Sigmoid colon (tissue), 7 donors: ENCODE data around the gene ANKHD1. TPM values are rescaled to one million over a fixed set of nuclear protein-coding genes. Genes with fewer than 3 reads are reported as not detected.

Source experiments
- DNase-seq: peaks from one replicate; pipeline ENCODE4 v3.0.0-alpha.2; 2019
- H3K27ac ChIP-seq, 4 donors: fragments of 200-600 bp; sonication (generic); one replicate each; pipeline ENCODE4 v1.5.1; 2016 to 2019; ENCODE audit warnings: mild to moderate bottlenecking in 1 of 4
- H3K27me3 ChIP-seq, 3 donors: fragments of 200-600 bp; sonication (generic); one replicate each; pipeline ENCODE4 v1.5.1; 2019; ENCODE audit warnings: mild to moderate bottlenecking in 1 of 3
- H3K36me3 ChIP-seq, 4 donors: fragments of 200-600 bp; sonication (generic); one replicate each; pipeline ENCODE4 v1.5.1; 2016 to 2019
- H3K4me1 ChIP-seq, 4 donors: fragments of 200-600 bp; sonication (generic); one replicate each; pipeline ENCODE4 v1.5.1; 2017 to 2019
- H3K4me3 ChIP-seq, 4 donors: fragments of 200-600 bp; sonication (generic); one replicate each; pipeline ENCODE4 v1.5.1; 2017 to 2019; ENCODE audit warnings: mild to moderate bottlenecking in 2 of 4, moderate library complexity in 1 of 4
- H3K9me3 ChIP-seq, 4 donors: fragments of 200-600 bp in 3 of 4; sonication (generic) in 3 of 4; one replicate each; pipeline versions ENCODE4 v1.5.1 to v1.6.1; 2013 to 2019
- EP300 ChIP-seq, 4 donors: sonication (generic); formaldehyde crosslinking; IDR thresholded peaks; one replicate each; pipeline ENCODE4 v1.6.1; 2017; ENCODE audit warnings: antibody characterized with exemption in 4 of 4
- POLR2A ChIP-seq, 2 donors: fragments of 450-650 bp; IDR thresholded peaks; one replicate each; pipeline ENCODE4 v1.6.1; 2016; ENCODE audit warnings: antibody characterized with exemption in 2 of 2, mild to moderate bottlenecking in 2 of 2, moderate library complexity in 2 of 2
- POLR2AphosphoS5 ChIP-seq, 4 donors: sonication (generic); formaldehyde crosslinking; IDR thresholded peaks; one replicate each; pipeline ENCODE4 v1.6.1; 2017; ENCODE audit warnings: antibody characterized with exemption in 4 of 4
- WGBS, 2 donors: extraction: QIAGEN DNeasy Blood & Tissue Kit; methylation state at CpG; one replicate each; pipeline ENCODE4 v1.1.7; 2013; 5-methylcytosine and 5-hydroxymethylcytosine counted together
- intact Hi-C: fragments of 100-400 bp; cut with DNase I; formaldehyde crosslinking; loops from one replicate; pipeline ENCODE4 v1.15.1; 2023
- polyA plus RNA-seq, 3 donors: library from polyadenylated mRNA; stranded (reverse); fragments of 200-250 nt; gene quantifications; one replicate each; pipeline ENCODE4 v1.2.3, GENCODE V29; 2013
- total RNA-seq, 4 donors: library from RNA; depleted of rRNA; stranded (reverse); fragments of >200 nt; gene quantifications; one replicate each; pipeline ENCODE4 v1.1.0, GENCODE V29; 2016
- TF ChIP-seq, protein P1 (sequence below), 4 experiments: fragments of 450-650 bp in 3 of 4; fragments of 200-600 bp in 1 of 4; IDR thresholded peaks; one replicate each; pipeline ENCODE4 v1.5.1; 2016 to 2019; ENCODE audit warnings: antibody characterized with exemption in 4 of 4, mild to moderate bottlenecking in 3 of 4, moderate library complexity in 2 of 4
- donor health status: healthy with polysubstance abuse.
- donor health status: Bipolar disorder and iron deficiency.
- donor health status: healthy.

Gene ANKHD1
- total and polyA plus RNA-seq, 7 donors, result 25.8 to 109 (median 93.5) TPM

DNA sequence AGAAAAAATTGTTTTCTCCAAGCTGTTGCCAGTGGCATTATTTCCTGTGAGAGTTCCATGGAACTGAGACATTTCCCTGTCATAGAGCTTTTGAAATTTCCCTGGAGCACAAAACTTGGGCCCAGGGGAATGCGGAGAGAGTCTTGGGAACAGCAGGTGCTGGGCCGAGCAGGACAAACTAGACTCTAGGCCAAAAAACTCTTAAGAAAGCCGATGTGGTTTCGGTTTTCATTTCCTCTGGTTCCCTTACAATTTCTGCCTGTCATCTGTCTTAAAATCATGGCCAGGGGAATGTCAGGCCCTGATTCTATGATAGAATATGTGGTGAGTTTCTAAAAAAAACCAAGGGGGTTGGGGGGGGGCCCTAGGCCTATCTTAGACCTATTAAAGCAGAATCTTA is 167.6 kb downstream of the ANKHD1 start:
- Histone ChIP-seq H3K27me3 (no peaks in the 10 kb centered on the region), H3K27ac (peak overlapping the region; percentile 44 to 65 (median 55)), H3K4me1 (peaks cover 0 to 46% (median 30%) of the 10 kb centered on the region in 4 donors), H3K36me3 (peaks cover 5 to 30% (median 18%) of the 10 kb centered on the region in 4 donors), H3K4me3 (no peak overlapping the region), H3K9me3 (no peaks in the 10 kb centered on the region)
- TF ChIP-seq EP300 (IDR thresholded peaks at IDR 0.05) (no peak), POLR2AphosphoS5 (IDR thresholded peaks at IDR 0.05) (no peak), POLR2A (IDR thresholded peaks at IDR 0.05) (no peak)
- TF ChIP-seq, protein P1, sequence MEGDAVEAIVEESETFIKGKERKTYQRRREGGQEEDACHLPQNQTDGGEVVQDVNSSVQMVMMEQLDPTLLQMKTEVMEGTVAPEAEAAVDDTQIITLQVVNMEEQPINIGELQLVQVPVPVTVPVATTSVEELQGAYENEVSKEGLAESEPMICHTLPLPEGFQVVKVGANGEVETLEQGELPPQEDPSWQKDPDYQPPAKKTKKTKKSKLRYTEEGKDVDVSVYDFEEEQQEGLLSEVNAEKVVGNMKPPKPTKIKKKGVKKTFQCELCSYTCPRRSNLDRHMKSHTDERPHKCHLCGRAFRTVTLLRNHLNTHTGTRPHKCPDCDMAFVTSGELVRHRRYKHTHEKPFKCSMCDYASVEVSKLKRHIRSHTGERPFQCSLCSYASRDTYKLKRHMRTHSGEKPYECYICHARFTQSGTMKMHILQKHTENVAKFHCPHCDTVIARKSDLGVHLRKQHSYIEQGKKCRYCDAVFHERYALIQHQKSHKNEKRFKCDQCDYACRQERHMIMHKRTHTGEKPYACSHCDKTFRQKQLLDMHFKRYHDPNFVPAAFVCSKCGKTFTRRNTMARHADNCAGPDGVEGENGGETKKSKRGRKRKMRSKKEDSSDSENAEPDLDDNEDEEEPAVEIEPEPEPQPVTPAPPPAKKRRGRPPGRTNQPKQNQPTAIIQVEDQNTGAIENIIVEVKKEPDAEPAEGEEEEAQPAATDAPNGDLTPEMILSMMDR (IDR thresholded peaks at IDR 0.05), result no peak
- 36 to 70% methylated on average over 4 of the region's 4 CpGs for WGBS, 2 donors
- DNase-seq, result peak; percentile 55
- intact Hi-C loops, result no loop called here

DNA sequence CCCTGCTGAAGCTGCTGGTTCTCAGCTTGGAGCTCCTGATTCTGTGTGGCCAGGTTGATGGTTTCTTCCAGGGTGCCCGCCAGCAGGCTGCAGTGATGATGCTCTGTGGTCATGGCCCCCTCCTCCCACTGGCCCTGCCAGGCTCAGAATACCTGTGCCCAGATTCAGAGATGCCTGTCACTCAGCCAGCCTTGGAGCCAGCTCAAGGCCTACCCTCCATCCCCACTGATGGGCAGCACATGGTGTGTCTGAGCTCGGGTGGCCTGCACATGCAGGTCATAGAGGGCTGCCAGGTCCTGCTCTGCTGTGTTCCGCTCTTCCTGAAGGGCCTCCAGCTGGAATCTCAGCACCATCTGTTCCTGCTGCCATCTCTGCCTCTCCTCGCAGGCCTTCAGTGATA is 168.4 kb downstream of the ANKHD1 start:
- 93% methylated on average over 4 of the region's 4 CpGs for WGBS, 2 donors
- peaks cover 5 to 30% (median 18%) of the 10 kb centered on the region in 4 donors for H3K36me3 ChIP-seq
- peak; percentile 51 for DNase-seq
- no peak for TF ChIP-seq POLR2AphosphoS5 (IDR thresholded peaks at IDR 0.05)
- TF ChIP-seq EP300 (IDR thresholded peaks at IDR 0.05), result no peak
- no peak for TF ChIP-seq POLR2A (IDR thresholded peaks at IDR 0.05)
- TF ChIP-seq, protein P1 (IDR thresholded peaks at IDR 0.05), result no peak
- H3K9me3 ChIP-seq, result no peaks in the 10 kb centered on the region
- H3K27ac ChIP-seq, result peak overlapping the region; percentile 42 to 65 (median 52)
- intact Hi-C loops, result no loop called here
- no peak overlapping the region for H3K4me3 ChIP-seq
- peaks cover 0 to 46% (median 29%) of the 10 kb centered on the region in 4 donors for H3K4me1 ChIP-seq
- no peaks in the 10 kb centered on the region for H3K27me3 ChIP-seq

DNA sequence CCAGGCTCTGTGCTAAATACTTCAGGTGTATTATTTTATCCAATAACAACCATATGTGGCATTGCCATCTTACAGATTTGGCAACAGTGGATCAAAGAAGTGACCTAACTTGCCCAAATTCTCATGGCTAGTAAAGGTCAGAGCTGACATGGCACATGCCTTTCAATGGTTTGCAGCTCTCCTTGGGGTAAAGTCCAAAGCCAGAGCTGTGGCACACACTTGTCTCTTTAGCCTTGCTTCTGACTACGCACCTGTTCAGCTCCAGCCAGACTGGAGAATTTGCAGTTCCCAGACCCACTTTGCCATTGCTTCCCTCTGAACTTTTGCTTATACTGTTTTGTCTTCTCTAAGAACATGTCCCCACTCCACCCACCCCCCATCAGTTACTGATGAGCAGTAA is 168.9 kb downstream of the ANKHD1 start:
- H3K9me3 ChIP-seq, result no peaks in the 10 kb centered on the region
- TF ChIP-seq, protein P1 (IDR thresholded peaks at IDR 0.05), result no peak
- peaks cover 5 to 30% (median 18%) of the 10 kb centered on the region in 4 donors for H3K36me3 ChIP-seq
- no peak overlapping the region for H3K4me3 ChIP-seq
- WGBS, 2 donors, result 97 to 99% methylated on average over 1 of the region's 1 CpG
- peaks cover 0 to 41% (median 24%) of the 10 kb centered on the region in 4 donors for H3K4me1 ChIP-seq
- intact Hi-C loops, result no loop called here
- no peaks in the 10 kb centered on the region for H3K27me3 ChIP-seq
- no peak for DNase-seq
- H3K27ac ChIP-seq, result peak overlapping the region in 3 of 4 donors; percentile 44 to 61 (median 54)

DNA sequence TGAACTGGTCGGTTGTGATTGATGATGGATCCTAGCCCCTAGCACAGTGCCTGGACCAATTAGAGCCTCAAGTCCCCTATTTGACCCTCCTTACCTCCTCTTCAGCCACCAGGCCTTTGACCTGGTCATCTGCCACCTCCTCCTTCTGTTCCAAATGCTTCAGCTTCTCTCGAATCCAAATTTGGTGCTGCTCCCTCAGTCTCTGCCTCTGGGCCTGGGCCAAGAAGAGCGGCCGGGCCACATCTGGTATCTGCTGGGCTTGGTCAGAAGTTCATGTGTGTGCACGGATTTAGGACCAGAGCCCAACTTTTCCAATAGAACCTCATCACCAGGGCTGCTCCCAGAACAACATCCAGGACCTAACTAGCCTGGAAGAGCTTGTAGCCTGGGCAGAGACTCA is 169.5 kb downstream of the ANKHD1 start:
- Histone ChIP-seq H3K36me3 (peaks cover 5 to 30% (median 16%) of the 10 kb centered on the region in 4 donors), H3K9me3 (no peaks in the 10 kb centered on the region), H3K27ac (peak overlapping the region; percentile 11 to 54 (median 38)), H3K4me1 (peaks cover 0 to 35% (median 18%) of the 10 kb centered on the region in 4 donors), H3K4me3 (no peak overlapping the region), H3K27me3 (no peaks in the 10 kb centered on the region)
- TF ChIP-seq EP300 (IDR thresholded peaks at IDR 0.05) (no peak), POLR2AphosphoS5 (IDR thresholded peaks at IDR 0.05) (no peak)
- TF ChIP-seq, protein P1 (IDR thresholded peaks at IDR 0.05), result no peak
- 83 to 86% methylated on average over 5 of the region's 5 CpGs for WGBS, 2 donors
- peak; percentile 71 for DNase-seq
- intact Hi-C loops, result no loop called here

DNA sequence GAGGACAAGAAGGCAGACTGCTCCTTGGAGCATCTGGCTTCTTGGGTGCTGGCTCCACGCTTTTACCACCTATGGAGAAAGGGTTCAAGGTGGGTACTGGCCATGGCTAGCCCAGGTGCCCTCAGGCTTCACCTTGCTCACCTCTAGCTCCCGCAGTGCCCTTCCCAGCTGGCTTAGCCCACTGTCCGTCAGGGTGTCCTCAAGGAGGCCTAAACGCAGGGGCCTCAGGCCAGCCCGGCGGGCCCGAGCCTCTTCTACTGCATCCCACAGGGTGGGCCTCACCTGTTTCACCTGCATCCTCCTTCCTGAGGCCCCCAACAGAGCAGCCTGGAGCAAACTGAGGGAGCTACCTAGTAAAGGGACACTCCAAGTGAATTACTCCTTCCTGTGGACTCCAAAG is 172.1 kb downstream of the ANKHD1 start:
- Histone ChIP-seq H3K27ac (no peak overlapping the region), H3K27me3 (no peaks in the 10 kb centered on the region), H3K36me3 (peaks cover 0 to 9% (median 0%) of the 10 kb centered on the region in 4 donors), H3K9me3 (no peaks in the 10 kb centered on the region), H3K4me1 (peaks cover 0 to 16% (median 8%) of the 10 kb centered on the region in 4 donors), H3K4me3 (no peak overlapping the region)
- 96 to 98% methylated on average over 7 of the region's 7 CpGs for WGBS, 2 donors
- TF ChIP-seq POLR2AphosphoS5 (IDR thresholded peaks at IDR 0.05), result no peak
- TF ChIP-seq EP300 (IDR thresholded peaks at IDR 0.05), result no peak
- no peak for TF ChIP-seq POLR2A (IDR thresholded peaks at IDR 0.05)
- TF ChIP-seq, protein P1 (IDR thresholded peaks at IDR 0.05), result no peak
- DNase-seq, result peak; percentile 54
- intact Hi-C loops, result no loop called here
